H9 (cell line): Measurements from ENCODE around the gene ST8SIA6. TPM values are rescaled to one million over a fixed set of nuclear protein-coding genes. Genes with fewer than 3 reads are reported as not detected.
A peak's percentile ranks its signal among the peaks of the same experiment; 100 is the strongest.

Source experiments
- DNase-seq: peaks from one replicate; pipeline ENCODE4 v3.0.0-alpha.2; 2017
- H2AFZ ChIP-seq: one replicate; pipeline ENCODE4 v1.6.1; 2013; ENCODE audit warnings: mild to moderate bottlenecking, low read length, control low read depth, moderate library complexity
- H2AK5ac ChIP-seq: 2 replicates; pipeline ENCODE4 v1.6.1; 2013; ENCODE audit warnings: low read length, control low read depth, mixed read lengths; ENCODE audit not compliant: insufficient read length
- H2BK120ac ChIP-seq: one replicate; pipeline ENCODE4 v1.6.1; 2013; ENCODE audit warnings: low read depth, mild to moderate bottlenecking, low read length, control low read depth, inconsistent platforms; ENCODE audit not compliant: poor library complexity, severe bottlenecking
- H2BK12ac ChIP-seq: 2 replicates; pipeline ENCODE4 v1.6.1; 2013; ENCODE audit warnings: low read length, control low read depth, mixed read lengths, low read depth; ENCODE audit not compliant: insufficient read length
- H2BK15ac ChIP-seq: 2 replicates; pipeline ENCODE4 v1.6.1; 2013; ENCODE audit warnings: low read depth, low read length, control low read depth
- H2BK20ac ChIP-seq: one replicate; pipeline ENCODE4 v1.6.1; 2013; ENCODE audit warnings: low read depth, mild to moderate bottlenecking, low read length, control low read depth, inconsistent platforms; ENCODE audit not compliant: poor library complexity, severe bottlenecking
- H2BK5ac ChIP-seq: 2 replicates; pipeline ENCODE4 v1.6.1; 2013; ENCODE audit warnings: low read length, control low read depth, mixed read lengths; ENCODE audit not compliant: insufficient read length
- H3K14ac ChIP-seq: 2 replicates; pipeline ENCODE4 v1.6.1; 2013; ENCODE audit warnings: low read length, control low read depth; ENCODE audit not compliant: insufficient read depth
- H3K18ac ChIP-seq: 2 replicates; pipeline ENCODE4 v1.6.1; 2013; ENCODE audit warnings: low read depth, mild to moderate bottlenecking, mixed read lengths, low read length, control low read depth; ENCODE audit not compliant: insufficient read length
- H3K23ac ChIP-seq: 2 replicates; pipeline ENCODE4 v1.6.1; 2013; ENCODE audit warnings: low read length, control low read depth, mixed read lengths, low read depth; ENCODE audit not compliant: insufficient read length
- H3K23me2 ChIP-seq: 2 replicates; pipeline ENCODE4 v1.6.1; 2013; ENCODE audit warnings: low read depth, mild to moderate bottlenecking, mixed read lengths, low read length, control low read depth; ENCODE audit not compliant: insufficient read length, poor library complexity, severe bottlenecking
- H3K27ac ChIP-seq: 2 replicates; pipeline ENCODE4 v1.5.1; 2013; ENCODE audit warnings: low read length, control low read depth, mixed read lengths, low read depth; ENCODE audit not compliant: insufficient read length
- H3K27me3 ChIP-seq: 2 replicates; pipeline ENCODE4 v1.6.1; 2013; ENCODE audit warnings: low read length, control low read depth, inconsistent platforms; ENCODE audit not compliant: insufficient read depth
- H3K4ac ChIP-seq: 2 replicates; pipeline ENCODE4 v1.6.1; 2013; ENCODE audit warnings: low read depth, mild to moderate bottlenecking, control low read depth, inconsistent platforms, low read length, moderate library complexity
- H3K4me1 ChIP-seq: 2 replicates; pipeline ENCODE4 v1.6.1; 2013; ENCODE audit warnings: low read length, control low read depth, inconsistent platforms; ENCODE audit not compliant: insufficient read depth
- H3K4me2 ChIP-seq: 2 replicates; pipeline ENCODE4 v1.6.1; 2013; ENCODE audit warnings: low read length, control low read depth, mixed read lengths; ENCODE audit not compliant: insufficient read length, insufficient read depth
- H3K56ac ChIP-seq: 2 replicates; pipeline ENCODE4 v1.6.1; 2013; ENCODE audit warnings: low read depth, mild to moderate bottlenecking, mixed read lengths, low read length, control low read depth; ENCODE audit not compliant: insufficient read length
- H3K79me1 ChIP-seq: 2 replicates; pipeline ENCODE4 v1.6.1; 2013; ENCODE audit warnings: low read depth, mild to moderate bottlenecking, moderate library complexity, low read length, control low read depth, inconsistent platforms; ENCODE audit not compliant: insufficient read depth, poor library complexity, severe bottlenecking
- H3K79me2 ChIP-seq: 2 replicates; pipeline ENCODE4 v1.6.1; 2013; ENCODE audit warnings: low read length, control low read depth, inconsistent platforms; ENCODE audit not compliant: insufficient read depth
- H3K9ac ChIP-seq: 2 replicates; pipeline ENCODE4 v1.6.1; 2013; ENCODE audit warnings: low read length, control low read depth, mixed read lengths; ENCODE audit not compliant: insufficient read length; ENCODE audit errors: extremely low read depth
- H3K9me3 ChIP-seq: one replicate; pipeline ENCODE4 v1.6.1; 2013; ENCODE audit warnings: low read depth, low read length, inconsistent platforms; ENCODE audit not compliant: control insufficient read depth
- H3T11ph ChIP-seq: one replicate; pipeline ENCODE4 v1.6.1; 2013; ENCODE audit warnings: mild to moderate bottlenecking, low read length, control low read depth, inconsistent platforms
- H4K20me1 ChIP-seq: one replicate; pipeline ENCODE4 v1.6.1; 2013; ENCODE audit not compliant: control insufficient read depth, insufficient read length, insufficient read depth
- H4K5ac ChIP-seq: 2 replicates; pipeline ENCODE4 v1.6.1; 2013; ENCODE audit warnings: low read depth, mild to moderate bottlenecking, mixed read lengths, low read length, control low read depth; ENCODE audit not compliant: insufficient read length
- H4K8ac ChIP-seq: replicated peaks from 2 replicates; pipeline ENCODE4 v1.6.1; 2013; ENCODE audit warnings: low read length, control low read depth, mixed read lengths, low read depth; ENCODE audit not compliant: insufficient read length
- H4K91ac ChIP-seq: 2 replicates; pipeline ENCODE4 v1.6.1; 2013; ENCODE audit warnings: low read depth, mild to moderate bottlenecking, moderate library complexity, mixed read lengths, low read length, control low read depth; ENCODE audit not compliant: insufficient read length
- H3K27ac Mint-ChIP-seq, 3 experiments: 2 replicates in 2 of 3; 3 replicates in 1 of 3; pipeline ENCODE4 v1.8.0; 2020 to 2021; ENCODE audit warnings: mixed read lengths in 3 of 3, mild to moderate bottlenecking in 1 of 3, moderate library complexity in 1 of 3
- H3K27me3 Mint-ChIP-seq: 2 replicates; pipeline ENCODE4 v1.8.0; 2021; ENCODE audit warnings: low read depth, mild to moderate bottlenecking, moderate library complexity, mixed read lengths
- H3K36me3 Mint-ChIP-seq, 3 experiments: 2 replicates in 2 of 3; 3 replicates in 1 of 3; pipeline ENCODE4 v1.8.0; 2020 to 2021; ENCODE audit warnings: low read depth in 3 of 3, mixed read lengths in 3 of 3; ENCODE audit not compliant: insufficient read depth in 1 of 3
- H3K4me1 Mint-ChIP-seq, 2 experiments: 2 replicates each; pipeline ENCODE4 v1.8.0; 2020; ENCODE audit warnings: mixed read lengths in 2 of 2
- H3K4me3 Mint-ChIP-seq, 2 experiments: 2 replicates in 1 of 2; 3 replicates in 1 of 2; pipeline ENCODE4 v1.8.0; 2020 to 2021; ENCODE audit warnings: mild to moderate bottlenecking in 2 of 2, mixed read lengths in 2 of 2, moderate library complexity in 1 of 2
- H3K9me3 Mint-ChIP-seq, 2 experiments: 2 replicates in 1 of 2; 3 replicates in 1 of 2; pipeline ENCODE4 v1.8.0; 2020; ENCODE audit warnings: mild to moderate bottlenecking in 2 of 2, mixed read lengths in 2 of 2, moderate library complexity in 1 of 2
- CTCF ChIP-seq: fragments of 200-600 bp; sonication (generic); conservative IDR thresholded peaks from 3 replicates; pipeline ENCODE4 v1.8.0; 2021; ENCODE audit warnings: antibody characterized with exemption, mild to moderate bottlenecking
- WGBS: extraction: QIAGEN DNeasy Blood & Tissue Kit; methylation state at CpG from one replicate; pipeline ENCODE4 v1.1.7; 2013; ENCODE audit warnings: missing lambda C conversion rate, low lambda C conversion rate, mixed read lengths; ENCODE audit not compliant: insufficient read length; ENCODE audit errors: extremely low coverage; 5-methylcytosine and 5-hydroxymethylcytosine counted together
- total RNA-seq: library from RNA; stranded (reverse); gene quantifications from 2 replicates; pipeline ENCODE4 v1.2.1, GENCODE V29; 2021

The ST8SIA6 gene
- total RNA-seq, 1 experiment from 2014 or later = 0.37 TPM

DNA sequence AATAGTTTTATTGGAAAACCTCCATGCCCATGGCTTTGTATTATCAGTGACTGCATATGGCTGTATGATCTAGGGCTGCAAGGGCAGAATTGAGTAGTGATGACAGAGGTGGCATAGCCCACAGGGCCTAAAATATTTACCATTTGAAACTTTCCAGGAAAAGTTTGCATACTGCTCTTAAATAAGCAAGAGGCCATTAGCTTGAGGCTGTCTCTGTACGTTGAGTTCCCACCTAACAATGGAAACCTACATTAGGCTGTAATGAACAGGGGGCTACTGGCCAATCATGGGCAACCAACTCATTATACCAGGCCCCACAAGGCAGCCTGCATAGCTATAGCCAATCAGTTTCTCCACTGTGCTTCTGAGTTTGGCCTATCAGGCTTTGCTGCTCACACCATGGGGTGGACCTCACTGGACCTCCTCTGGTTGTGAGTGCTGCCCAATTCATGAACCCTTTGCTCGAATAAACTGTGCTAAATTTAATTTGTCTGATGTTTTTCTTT, 673 bp upstream of the ST8SIA6 start:
- H3T11ph ChIP-seq = no peak overlapping the region
- Mint-ChIP-seq H3K4me3 (peak overlapping the region; percentile 68 to 87), H3K9me3 (peaks cover 14% of the 10 kb centered on the region in 2 experiments), H3K4me1 (peaks cover 25 to 40% of the 10 kb centered on the region in 2 experiments), H3K27me3 (peaks cover 49% of the 10 kb centered on the region), H3K27ac (no peak overlapping the region), H3K36me3 (peaks cover 2 to 16% (median 10%) of the 10 kb centered on the region in 3 experiments; a peak in 6 of 7 replicates)
- no peaks in the 10 kb centered on the region for H3K79me1 ChIP-seq
- no peak overlapping the region for H3K14ac ChIP-seq
- H3K9ac ChIP-seq = no peak overlapping the region
- no peak overlapping the region for H2BK5ac ChIP-seq
- H3K9me3 ChIP-seq = peaks cover 5% of the 10 kb centered on the region
- no peak overlapping the region for H4K91ac ChIP-seq
- H2AK5ac ChIP-seq = no peak overlapping the region
- H4K20me1 ChIP-seq = no peaks in the 10 kb centered on the region
- H3K4ac ChIP-seq = no peak overlapping the region
- no CpG with 5 or more reads among the region's 2 CpGs for WGBS
- H4K5ac ChIP-seq = no peak overlapping the region
- no peak overlapping the region for H3K56ac ChIP-seq
- H2BK15ac ChIP-seq = no peak overlapping the region
- no peak overlapping the region for H2AFZ ChIP-seq
- DNase-seq = no peak
- no peak overlapping the region for H3K18ac ChIP-seq
- no peak overlapping the region for H3K27ac ChIP-seq
- H3K79me2 ChIP-seq = no peaks in the 10 kb centered on the region
- no peak overlapping the region for H2BK20ac ChIP-seq
- H2BK12ac ChIP-seq = no peak overlapping the region
- no peak overlapping the region for H4K8ac ChIP-seq
- no peak overlapping the region for H3K23ac ChIP-seq
- peaks cover 11% of the 10 kb centered on the region for H3K23me2 ChIP-seq
- no peaks in the 10 kb centered on the region; the same call in 1 of the 2 replicates for H3K4me1 ChIP-seq
- H2BK120ac ChIP-seq = no peak overlapping the region
- peak overlapping the region; percentile 15 for H3K4me2 ChIP-seq
- no peak for TF ChIP-seq CTCF
- H3K27me3 ChIP-seq = peaks cover 10% of the 10 kb centered on the region
